ENCODE measurements around the gene ALKBH8. TPM values are rescaled to one million over a fixed set of nuclear protein-coding genes. Genes with fewer than 3 reads are reported as not detected.

The ALKBH8 gene
- total RNA-seq, 4 donors from 2014 or later = 4.1 to 5.8 (median 5.4) TPM

- no peaks in the 10 kb centered on the region for H3K27me3 ChIP-seq
- H3K9me3 ChIP-seq = no peaks in the 10 kb centered on the region
- 59% methylated on average over 4 of the region's 4 CpGs for WGBS
- DNase-seq (ENCODE audit: extremely low spot score) = no peak
- H3K27ac ChIP-seq (replicated peaks in 1 of 4) = peak overlapping the region in 1 of 4 donors; percentile 37
- intact Hi-C loops (cut with DNase I) = no loop called here
- H3K4me3 ChIP-seq = no peak overlapping the region
- TF ChIP-seq CTCF (IDR thresholded peaks at IDR 0.05) (no peak), POLR2AphosphoS5 (IDR thresholded peaks at IDR 0.05) (no peak), EP300 (IDR thresholded peaks at IDR 0.05) (no peak), POLR2A (IDR thresholded peaks at IDR 0.05; ENCODE audit: low read depth) (no peak)
- H3K4me1 ChIP-seq = peaks cover 0 to 10% (median 7%) of the 10 kb centered on the region in 4 donors
- H3K36me3 ChIP-seq = no peaks in the 10 kb centered on the region
Measured at GRCh38 chr11:107496011-107496410, 69.5 kb downstream of the ALKBH8 start.

GRCh38 chr11:107494055-107494454 is 71.5 kb downstream of the ALKBH8 start:
- 91% methylated on average over 1 of the region's 1 CpG for WGBS
- no peak for DNase-seq (ENCODE audit: extremely low spot score)
- TF ChIP-seq CTCF (IDR thresholded peaks at IDR 0.05) = no peak
- TF ChIP-seq EP300 (IDR thresholded peaks at IDR 0.05) = no peak
- no peak for TF ChIP-seq POLR2AphosphoS5 (IDR thresholded peaks at IDR 0.05)
- TF ChIP-seq POLR2A (IDR thresholded peaks at IDR 0.05; ENCODE audit: low read depth) = no peak
- H3K27me3 ChIP-seq = no peaks in the 10 kb centered on the region
- no peaks in the 10 kb centered on the region for H3K9me3 ChIP-seq
- peaks cover 0 to 10% (median 7%) of the 10 kb centered on the region in 4 donors for H3K4me1 ChIP-seq
- no peaks in the 10 kb centered on the region for H3K36me3 ChIP-seq
- no peak overlapping the region for H3K4me3 ChIP-seq
- intact Hi-C loops (cut with DNase I) = no loop called here
- H3K27ac ChIP-seq (replicated peaks in 1 of 4) = no peak overlapping the region

GRCh38 chr11:107493117-107493516 is 72.4 kb downstream of the ALKBH8 start:
- H3K27ac ChIP-seq (replicated peaks in 1 of 4) = no peak overlapping the region
- no peaks in the 10 kb centered on the region for H3K9me3 ChIP-seq
- H3K27me3 ChIP-seq = no peaks in the 10 kb centered on the region
- no peaks in the 10 kb centered on the region for H3K36me3 ChIP-seq
- 100% methylated on average over 1 of the region's 1 CpG for WGBS
- DNase-seq (ENCODE audit: extremely low spot score) = no peak
- TF ChIP-seq POLR2AphosphoS5 (IDR thresholded peaks at IDR 0.05) = no peak
- no peak for TF ChIP-seq POLR2A (IDR thresholded peaks at IDR 0.05; ENCODE audit: low read depth)
- no peak for TF ChIP-seq EP300 (IDR thresholded peaks at IDR 0.05)
- no peak for TF ChIP-seq CTCF (IDR thresholded peaks at IDR 0.05)
- intact Hi-C loops (cut with DNase I) = no loop called here
- peaks cover 0 to 10% (median 7%) of the 10 kb centered on the region in 4 donors for H3K4me1 ChIP-seq
- H3K4me3 ChIP-seq = no peak overlapping the region

- no peak overlapping the region for H3K27ac ChIP-seq (replicated peaks in 1 of 4)
- no peaks in the 10 kb centered on the region for H3K27me3 ChIP-seq
- no peaks in the 10 kb centered on the region for H3K36me3 ChIP-seq
- DNase-seq (ENCODE audit: extremely low spot score) = no peak
- no peak overlapping the region for H3K4me3 ChIP-seq
- TF ChIP-seq EP300 (IDR thresholded peaks at IDR 0.05) (no peak), CTCF (IDR thresholded peaks at IDR 0.05) (no peak), POLR2AphosphoS5 (IDR thresholded peaks at IDR 0.05) (no peak), POLR2A (IDR thresholded peaks at IDR 0.05; ENCODE audit: low read depth) (no peak)
- H3K9me3 ChIP-seq = no peaks in the 10 kb centered on the region
- H3K4me1 ChIP-seq = peaks cover 0 to 4% (median 2%) of the 10 kb centered on the region in 4 donors
- intact Hi-C loops (cut with DNase I) = no loop called here
- 86% methylated on average over 2 of the region's 2 CpGs for WGBS
Measured at GRCh38 chr11:107490836-107491235, 74.7 kb downstream of the ALKBH8 start.

- intact Hi-C loops (cut with DNase I) = no loop called here
- no peak for DNase-seq (ENCODE audit: extremely low spot score)
- Histone ChIP-seq H3K4me3 (no peak overlapping the region), H3K9me3 (no peaks in the 10 kb centered on the region), H3K4me1 (no peaks in the 10 kb centered on the region), H3K27me3 (no peaks in the 10 kb centered on the region), H3K36me3 (no peaks in the 10 kb centered on the region), H3K27ac (replicated peaks in 1 of 4) (no peak overlapping the region)
- no peak for TF ChIP-seq EP300 (IDR thresholded peaks at IDR 0.05)
- TF ChIP-seq CTCF (IDR thresholded peaks at IDR 0.05) = no peak
- no peak for TF ChIP-seq POLR2A (IDR thresholded peaks at IDR 0.05; ENCODE audit: low read depth)
- no peak for TF ChIP-seq POLR2AphosphoS5 (IDR thresholded peaks at IDR 0.05)
Measured at GRCh38 chr11:107482234-107482633, 83.3 kb downstream of the ALKBH8 start.

Measured in esophagus muscularis mucosa (tissue), 4 donors.